HEK293 (cell line): ENCODE measurements around the gene INPP5A.

Experiments
- ATF2 ChIP-seq: fragments of 450-650 bp; formaldehyde crosslinking; IDR thresholded peaks from 2 replicates; pipeline ENCODE4 v1.5.1; 2016; ENCODE audit warnings: missing biosample characterization, missing genetic modification characterization, low read depth
- BCL11A ChIP-seq: fragments of 450-650 bp; formaldehyde crosslinking; IDR thresholded peaks from 2 replicates; pipeline ENCODE4 v1.5.1; 2016; ENCODE audit warnings: low read depth, missing biosample characterization, missing genetic modification characterization
- CTCF ChIP-seq: fragments of 450-650 bp; formaldehyde crosslinking; IDR thresholded peaks from 2 replicates; pipeline ENCODE4 v1.5.1; 2016; ENCODE audit warnings: missing biosample characterization, missing genetic modification characterization
- HOXA7 ChIP-seq: sonication (generic); formaldehyde crosslinking; IDR thresholded peaks from 2 replicates; pipeline ENCODE4 v1.8.1; 2022; ENCODE audit warnings: missing genetic modification reagents, borderline replicate concordance
- KLF1 ChIP-seq: fragments of 450-650 bp; formaldehyde crosslinking; IDR thresholded peaks from 2 replicates; pipeline ENCODE4 v1.5.1; 2016; ENCODE audit warnings: missing biosample characterization, missing genetic modification characterization
- REST ChIP-seq: fragments of 450-650 bp; formaldehyde crosslinking; IDR thresholded peaks from 2 replicates; pipeline ENCODE4 v1.5.1; 2016; ENCODE audit warnings: missing biosample characterization, missing genetic modification characterization
- SETDB1 ChIP-seq: IDR thresholded peaks from one replicate; pipeline ENCODE4 v1.6.1; 2017; ENCODE audit warnings: mild to moderate bottlenecking, low read length, moderate library complexity, mixed read lengths; ENCODE audit not compliant: insufficient read length
- ZNF274 ChIP-seq, 2 experiments: fragments of 200-500 bp in 1 of 2; fragments of 450-650 bp in 1 of 2; sonication (Bioruptor generic) in 1 of 2; formaldehyde crosslinking in 1 of 2; IDR thresholded peaks; 2 replicates each; pipeline versions ENCODE4 v1.5.1 to v1.6.1; 2014 to 2016; ENCODE audit warnings: borderline replicate concordance in 1 of 2, inconsistent platforms in 1 of 2, low read length in 1 of 2, missing biosample characterization in 1 of 2, missing genetic modification characterization in 1 of 2
- ZNF280D ChIP-seq: fragments of 450-650 bp; formaldehyde crosslinking; IDR thresholded peaks from 2 replicates; pipeline ENCODE4 v1.5.1; 2016; ENCODE audit warnings: missing biosample characterization, missing genetic modification characterization
- ZNF416 ChIP-seq: fragments of 450-650 bp; formaldehyde crosslinking; IDR thresholded peaks from 2 replicates; pipeline ENCODE4 v1.5.1; 2016; ENCODE audit warnings: missing biosample characterization, missing genetic modification characterization
- ZNF423 ChIP-seq: fragments of 450-650 bp; formaldehyde crosslinking; IDR thresholded peaks from 2 replicates; pipeline ENCODE4 v1.5.1; 2016; ENCODE audit warnings: missing biosample characterization, missing genetic modification characterization
- ZNF660 ChIP-seq: fragments of 450-650 bp; IDR thresholded peaks from 2 replicates; pipeline ENCODE4 v1.5.1; 2018; ENCODE audit warnings: missing biosample characterization, mild to moderate bottlenecking, missing genetic modification characterization

- TF ChIP-seq HOXA7 (CRISPR knock-in tag) = no peak
- TF ChIP-seq KLF1 (tag by site-specific recombination) = no peak
- no peak for TF ChIP-seq ZNF416 (tag by site-specific recombination)
- no peak for TF ChIP-seq ZNF280D (tag by site-specific recombination)
- TF ChIP-seq CTCF = no peak
- no peak for TF ChIP-seq REST (tag by site-specific recombination)
- no peak for TF ChIP-seq ATF2 (tag by site-specific recombination)
- TF ChIP-seq ZNF274 (IDR thresholded peaks at IDR 0.05; ENCODE audit: low read length) = no peak
- TF ChIP-seq ZNF274 (tag by site-specific recombination; IDR thresholded peaks at IDR 0.05; ENCODE audit: borderline replicate concordance) = no peak
- TF ChIP-seq ZNF660 (tag by site-specific recombination) = no peak
- no peak for TF ChIP-seq ZNF423 (tag by site-specific recombination)
- no peak for TF ChIP-seq SETDB1
- TF ChIP-seq BCL11A (tag by site-specific recombination) = no peak
These were observed 103.8 kb downstream of the INPP5A start for GRCh38 chr10:132641401-132641800.
